Lower lobe of right lung (tissue), 2 donors: ENCODE results near the gene ENAH. TPM values are rescaled to one million over a fixed set of nuclear protein-coding genes. Genes with fewer than 3 reads are reported as not detected.

Source experiments
- ATAC-seq, 2 donors: fragments of 200-7000 bp; cut with Tn5 transposase; one replicate each; pipeline ENCODE4 v1.9.1; 2020 to 2022; ENCODE audit warnings: mild to moderate bottlenecking in 2 of 2, moderate library complexity in 2 of 2
- DNase-seq: peaks from one replicate; pipeline ENCODE4 v3.0.0-alpha.2; 2020
- H3K27ac ChIP-seq: fragments of 200-600 bp; one replicate; pipeline ENCODE4 v1.8.0; 2022
- H3K27me3 ChIP-seq: fragments of 200-600 bp; one replicate; pipeline ENCODE4 v1.8.0; 2022; ENCODE audit warnings: low read depth
- H3K36me3 ChIP-seq: fragments of 200-600 bp; one replicate; pipeline ENCODE4 v1.8.0; 2022; ENCODE audit warnings: mild to moderate bottlenecking
- H3K4me1 ChIP-seq: fragments of 200-600 bp; one replicate; pipeline ENCODE4 v1.8.0; 2022
- H3K4me3 ChIP-seq: fragments of 200-600 bp; one replicate; pipeline ENCODE4 v1.8.0; 2022; ENCODE audit warnings: mild to moderate bottlenecking
- H3K9me3 ChIP-seq: fragments of 200-600 bp; one replicate; pipeline ENCODE4 v1.8.0; 2022
- intact Hi-C: fragments of 100-400 bp; cut with DNase I; formaldehyde crosslinking; loops from one replicate; pipeline ENCODE4 v1.11.0; 2022
- total RNA-seq: library from RNA; stranded (reverse); fragmentation: NEBNext Ultra II Directional; extraction: Animal tissue kit (Norgen Biotek cat#: 25700); gene quantifications from one replicate; pipeline ENCODE4 v1.2.1, GENCODE V29; 2021
- TF ChIP-seq, protein P1 (sequence below): fragments of 200-600 bp; IDR thresholded peaks from one replicate; pipeline ENCODE4 v1.8.0; 2022; ENCODE audit warnings: antibody characterized with exemption, mild to moderate bottlenecking
- donor health status: DM: no; HTN: yes; CAD: no; lungs with severe emphysema.

ENAH gene
- total RNA-seq, 1 donor from 2014 or later, result 51.4 TPM

GRCh38 chr1:225670806-225671733, 18.1 kb upstream of the ENAH start:
- Histone ChIP-seq H3K27ac (no peak overlapping the region), H3K4me1 (no peaks in the 10 kb centered on the region), H3K4me3 (no peak overlapping the region), H3K27me3 (no peaks in the 10 kb centered on the region), H3K36me3 (no peaks in the 10 kb centered on the region), H3K9me3 (no peaks in the 10 kb centered on the region)
- intact Hi-C loops, result no loop called here
- no peak for ATAC-seq
- TF ChIP-seq, protein P1, sequence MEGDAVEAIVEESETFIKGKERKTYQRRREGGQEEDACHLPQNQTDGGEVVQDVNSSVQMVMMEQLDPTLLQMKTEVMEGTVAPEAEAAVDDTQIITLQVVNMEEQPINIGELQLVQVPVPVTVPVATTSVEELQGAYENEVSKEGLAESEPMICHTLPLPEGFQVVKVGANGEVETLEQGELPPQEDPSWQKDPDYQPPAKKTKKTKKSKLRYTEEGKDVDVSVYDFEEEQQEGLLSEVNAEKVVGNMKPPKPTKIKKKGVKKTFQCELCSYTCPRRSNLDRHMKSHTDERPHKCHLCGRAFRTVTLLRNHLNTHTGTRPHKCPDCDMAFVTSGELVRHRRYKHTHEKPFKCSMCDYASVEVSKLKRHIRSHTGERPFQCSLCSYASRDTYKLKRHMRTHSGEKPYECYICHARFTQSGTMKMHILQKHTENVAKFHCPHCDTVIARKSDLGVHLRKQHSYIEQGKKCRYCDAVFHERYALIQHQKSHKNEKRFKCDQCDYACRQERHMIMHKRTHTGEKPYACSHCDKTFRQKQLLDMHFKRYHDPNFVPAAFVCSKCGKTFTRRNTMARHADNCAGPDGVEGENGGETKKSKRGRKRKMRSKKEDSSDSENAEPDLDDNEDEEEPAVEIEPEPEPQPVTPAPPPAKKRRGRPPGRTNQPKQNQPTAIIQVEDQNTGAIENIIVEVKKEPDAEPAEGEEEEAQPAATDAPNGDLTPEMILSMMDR, result no peak
- no peak for DNase-seq

DNA sequence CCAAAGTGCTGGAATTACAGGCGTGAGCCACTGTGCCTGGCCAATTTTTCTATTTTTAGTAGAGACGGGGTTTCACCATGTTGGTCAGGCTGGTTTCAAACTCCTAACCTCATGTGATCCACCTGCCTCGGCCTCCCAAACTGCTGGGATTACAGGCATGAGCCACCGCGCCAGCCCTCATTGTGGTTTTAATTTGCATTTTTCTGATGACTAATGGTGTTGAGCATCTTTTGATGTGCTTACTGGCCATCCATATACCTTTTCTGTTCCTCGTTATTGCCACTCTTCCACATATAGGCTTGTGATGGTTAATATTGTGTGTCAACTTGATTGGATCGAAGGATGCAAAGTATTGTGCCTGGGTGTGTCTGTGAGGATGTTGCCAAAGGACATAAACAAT, 17.4 kb upstream of the ENAH start:
- TF ChIP-seq, protein P1, result no peak
- Histone ChIP-seq H3K27me3 (no peaks in the 10 kb centered on the region), H3K4me3 (no peak overlapping the region), H3K36me3 (no peaks in the 10 kb centered on the region), H3K27ac (no peak overlapping the region), H3K4me1 (no peaks in the 10 kb centered on the region), H3K9me3 (no peaks in the 10 kb centered on the region)
- ATAC-seq (no peak), DNase-seq (no peak)
- intact Hi-C loops, result no loop called here

DNA sequence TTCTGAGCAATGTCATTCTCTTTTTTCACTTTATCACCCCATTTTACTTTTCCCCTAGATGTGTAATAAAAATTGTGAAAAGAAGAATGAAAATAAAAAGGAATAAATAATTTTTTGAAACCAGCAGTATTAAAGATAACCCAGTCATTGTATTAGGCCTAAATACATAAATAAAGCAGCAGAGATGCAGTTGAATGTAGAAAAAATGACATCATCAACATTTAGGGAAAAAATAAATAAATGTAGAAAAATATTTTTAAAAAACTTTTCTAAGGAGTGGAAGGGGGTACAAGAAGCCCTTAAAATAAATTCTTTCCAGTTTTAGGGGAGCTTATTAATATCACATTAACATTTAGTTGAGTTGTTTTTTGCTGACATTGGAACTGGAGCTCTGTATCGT, 15.3 kb upstream of the ENAH start:
- TF ChIP-seq, protein P1, result no peak

DNA sequence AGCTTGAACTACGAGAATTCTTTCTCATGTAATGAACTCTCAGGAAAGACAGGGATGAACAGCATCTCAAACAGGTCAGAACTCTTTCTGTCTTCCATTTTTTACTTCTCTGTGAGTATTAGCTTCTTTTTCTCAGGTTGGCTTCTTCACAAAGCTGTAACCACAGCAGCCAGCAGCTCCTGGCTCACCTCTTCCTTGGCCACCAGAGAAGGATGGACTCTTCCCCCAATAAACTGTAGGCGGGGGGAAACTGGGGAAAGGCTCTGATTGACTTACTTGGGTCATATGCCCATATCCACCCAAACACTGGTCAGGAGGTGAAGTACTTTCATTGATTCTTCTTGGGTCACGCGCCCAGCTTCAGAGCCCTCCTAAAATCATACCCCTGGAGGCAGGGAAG, 14.4 kb upstream of the ENAH start:
- DNase-seq (no peak), ATAC-seq (no peak)
- no peaks in the 10 kb centered on the region for H3K36me3 ChIP-seq
- no peaks in the 10 kb centered on the region for H3K9me3 ChIP-seq
- H3K4me1 ChIP-seq, result no peaks in the 10 kb centered on the region
- no peak overlapping the region for H3K4me3 ChIP-seq
- H3K27ac ChIP-seq, result no peak overlapping the region
- intact Hi-C loops, result no loop called here
- no peaks in the 10 kb centered on the region for H3K27me3 ChIP-seq
- TF ChIP-seq, protein P1, result no peak

More for the DNA sequence above, 15.3 kb upstream of the ENAH start:
- intact Hi-C loops, result no loop called here
- no peaks in the 10 kb centered on the region for H3K4me1 ChIP-seq
- no peaks in the 10 kb centered on the region for H3K36me3 ChIP-seq
- ATAC-seq (no peak), DNase-seq (no peak)
- no peak overlapping the region for H3K27ac ChIP-seq
- no peaks in the 10 kb centered on the region for H3K27me3 ChIP-seq
- no peaks in the 10 kb centered on the region for H3K9me3 ChIP-seq
- no peak overlapping the region for H3K4me3 ChIP-seq

DNA sequence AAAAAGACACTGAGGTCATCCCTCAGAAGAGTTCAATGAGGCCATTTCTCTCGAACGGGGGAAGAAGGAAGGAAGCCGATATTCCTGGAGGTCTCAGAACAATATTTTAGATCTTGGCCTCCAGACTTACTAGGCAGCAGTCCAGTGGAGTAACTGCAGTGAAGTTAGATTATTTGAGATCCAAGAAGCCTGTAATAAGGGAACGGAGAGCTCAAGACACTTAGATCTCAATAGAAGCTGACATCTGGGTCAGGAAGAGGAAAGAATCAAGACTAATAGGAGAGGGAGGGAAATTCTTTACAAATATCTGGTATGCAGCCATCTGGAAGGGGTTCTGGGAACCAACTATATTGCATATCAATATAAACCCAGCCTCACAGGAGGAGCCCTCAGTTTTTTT, 13.6 kb upstream of the ENAH start:
- DNase-seq (no peak), ATAC-seq (no peak)
- no peaks in the 10 kb centered on the region for H3K36me3 ChIP-seq
- H3K4me1 ChIP-seq, result no peaks in the 10 kb centered on the region
- intact Hi-C loops, result no loop called here
- H3K27ac ChIP-seq, result no peak overlapping the region
- H3K4me3 ChIP-seq, result no peak overlapping the region
- TF ChIP-seq, protein P1, result no peak
- H3K9me3 ChIP-seq, result no peaks in the 10 kb centered on the region
- no peaks in the 10 kb centered on the region for H3K27me3 ChIP-seq
